Endothelial cell (in vitro differentiated cells): ENCODE results near the gene SLC35B4. TPM values are rescaled to one million over a fixed set of nuclear protein-coding genes. Genes with fewer than 3 reads are reported as not detected.

Source experiments
- DNase-seq: peaks from one replicate; pipeline ENCODE4 v3.0.0; 2021; ENCODE audit warnings: low spot score
- H3K27ac Mint-ChIP-seq: one replicate; pipeline ENCODE4 v1.8.0; 2021; ENCODE audit warnings: mixed read lengths, inconsistent platforms; ENCODE audit not compliant: unreplicated experiment
- H3K27me3 Mint-ChIP-seq: one replicate; pipeline ENCODE4 v1.8.0; 2021; ENCODE audit warnings: mild to moderate bottlenecking, moderate library complexity, mixed read lengths, inconsistent platforms; ENCODE audit not compliant: unreplicated experiment
- H3K36me3 Mint-ChIP-seq: one replicate; pipeline ENCODE4 v1.8.0; 2021; ENCODE audit warnings: mild to moderate bottlenecking, low read depth, mixed read lengths, inconsistent platforms; ENCODE audit not compliant: unreplicated experiment
- H3K4me1 Mint-ChIP-seq: one replicate; pipeline ENCODE4 v1.8.0; 2021; ENCODE audit warnings: mild to moderate bottlenecking, mixed read lengths, inconsistent platforms; ENCODE audit not compliant: unreplicated experiment
- H3K4me3 Mint-ChIP-seq: one replicate; pipeline ENCODE4 v1.8.0; 2021; ENCODE audit warnings: mild to moderate bottlenecking, mixed read lengths, inconsistent platforms; ENCODE audit not compliant: unreplicated experiment
- H3K9me3 Mint-ChIP-seq: one replicate; pipeline ENCODE4 v1.8.0; 2021; ENCODE audit warnings: mixed read lengths, inconsistent platforms; ENCODE audit not compliant: unreplicated experiment
- CTCF ChIP-seq: fragments of 200-600 bp; sonication (generic); IDR thresholded peaks from one replicate; pipeline ENCODE4 v1.5.0; 2021; ENCODE audit warnings: antibody characterized with exemption; ENCODE audit not compliant: unreplicated experiment
- total RNA-seq: library from RNA; stranded (reverse); fragmentation: NEBNext Ultra II Directional; extraction: Animal tissue kit (Norgen Biotek cat#: 25700); gene quantifications from one replicate; pipeline ENCODE4 v1.2.1, GENCODE V29; 2021; ENCODE audit not compliant: unreplicated experiment

Gene SLC35B4
- total RNA-seq, 1 donor from 2014 or later, result 34.0 TPM

- no peak for DNase-seq
- no peaks in the 10 kb centered on the region for H3K36me3 Mint-ChIP-seq
- TF ChIP-seq CTCF, result no peak
- no peak overlapping the region for H3K4me3 Mint-ChIP-seq
- H3K27ac Mint-ChIP-seq, result no peak overlapping the region
- no peaks in the 10 kb centered on the region for H3K4me1 Mint-ChIP-seq
- H3K27me3 Mint-ChIP-seq, result peaks cover 1% of the 10 kb centered on the region
- no peaks in the 10 kb centered on the region for H3K9me3 Mint-ChIP-seq
Observed at GRCh38 chr7:134328900-134329299, 12.2 kb upstream of the SLC35B4 start.

GRCh38 chr7:134327896-134328295 lies 11.2 kb upstream of the SLC35B4 start:
- Mint-ChIP-seq H3K4me1 (no peaks in the 10 kb centered on the region), H3K27ac (no peak overlapping the region), H3K27me3 (peaks cover 1% of the 10 kb centered on the region), H3K9me3 (no peaks in the 10 kb centered on the region), H3K4me3 (no peak overlapping the region), H3K36me3 (no peaks in the 10 kb centered on the region)
- peak; percentile 60 for DNase-seq
- TF ChIP-seq CTCF, result no peak

DNA sequence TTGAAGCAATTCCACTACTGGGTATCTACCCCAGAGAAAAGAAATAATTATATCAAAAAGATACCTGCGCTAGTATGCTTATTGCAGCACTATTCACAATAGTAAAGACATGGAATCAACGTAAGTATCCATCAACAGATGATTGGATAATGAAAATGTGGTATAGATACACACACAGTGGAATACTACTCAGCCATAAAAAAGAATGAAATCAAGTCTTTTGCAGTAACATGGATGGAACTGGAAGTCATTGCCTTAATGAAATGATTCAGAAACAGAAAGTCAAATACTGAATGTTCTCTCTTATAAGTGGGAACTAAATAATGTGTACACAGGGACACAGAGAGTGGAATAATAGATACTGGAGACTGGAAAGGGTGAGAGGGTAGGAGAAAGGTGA lies 7.4 kb upstream of the SLC35B4 start:
- Mint-ChIP-seq H3K9me3 (no peaks in the 10 kb centered on the region), H3K4me3 (no peak overlapping the region), H3K4me1 (no peaks in the 10 kb centered on the region), H3K36me3 (no peaks in the 10 kb centered on the region), H3K27me3 (peaks cover 1% of the 10 kb centered on the region), H3K27ac (no peak overlapping the region)
- DNase-seq, result no peak
- TF ChIP-seq CTCF, result no peak

DNA sequence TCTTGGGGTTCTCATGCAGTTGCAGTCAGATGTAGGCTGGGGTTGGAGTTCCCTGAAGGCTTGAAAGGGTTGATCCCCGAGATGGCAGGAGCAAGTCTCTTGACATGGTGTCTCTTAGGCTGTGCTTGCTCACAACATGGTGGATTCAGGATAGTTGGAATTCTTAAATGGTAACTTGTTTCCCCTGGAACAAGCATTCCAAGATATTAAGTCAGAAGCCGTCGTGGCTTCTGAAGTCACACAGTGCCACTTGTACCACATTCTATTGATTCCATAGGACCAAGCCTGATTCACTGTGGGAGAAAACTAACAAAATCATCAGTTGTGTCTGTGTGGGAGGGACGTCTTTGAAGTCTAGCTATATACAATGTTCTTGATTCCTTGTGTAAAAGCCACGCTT lies 3.5 kb upstream of the SLC35B4 start:
- Mint-ChIP-seq H3K27ac (no peak overlapping the region), H3K4me3 (no peak overlapping the region), H3K27me3 (peaks cover 1% of the 10 kb centered on the region), H3K36me3 (no peaks in the 10 kb centered on the region), H3K4me1 (peaks cover 12% of the 10 kb centered on the region), H3K9me3 (no peaks in the 10 kb centered on the region)
- no peak for TF ChIP-seq CTCF
- no peak for DNase-seq

DNA sequence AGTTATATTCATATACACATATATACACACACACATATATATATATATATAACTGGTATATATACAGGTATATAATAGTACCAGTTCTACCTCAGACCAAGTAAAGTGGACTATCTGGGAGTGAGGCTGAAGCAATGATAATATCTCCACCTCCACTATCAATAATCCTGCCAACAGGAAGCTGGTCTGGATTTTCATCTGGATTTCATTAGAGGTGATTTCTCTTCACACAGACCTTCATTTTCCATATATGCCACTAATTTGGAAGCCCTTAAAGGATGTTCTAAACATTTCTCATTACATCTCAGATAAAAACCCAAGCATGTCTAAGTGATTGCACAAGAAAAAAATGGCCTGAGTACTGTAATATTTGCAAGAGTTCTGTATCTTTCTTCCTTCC lies 1.7 kb upstream of the SLC35B4 start:
- H3K4me3 Mint-ChIP-seq, result no peak overlapping the region

More for the DNA sequence above, 1.7 kb upstream of the SLC35B4 start:
- no peaks in the 10 kb centered on the region for H3K36me3 Mint-ChIP-seq
- H3K9me3 Mint-ChIP-seq, result no peaks in the 10 kb centered on the region
- no peak overlapping the region for H3K27ac Mint-ChIP-seq
- no peak for TF ChIP-seq CTCF
- peaks cover 12% of the 10 kb centered on the region for H3K4me1 Mint-ChIP-seq
- no peaks in the 10 kb centered on the region for H3K27me3 Mint-ChIP-seq
- DNase-seq, result no peak
